H1 (cell line): ENCODE results near the gene OR52W1. TPM values are rescaled to one million over a fixed set of nuclear protein-coding genes. Genes with fewer than 3 reads are reported as not detected.

Experiments used
- ASH2L ChIP-seq: fragments of 200-600, 300-600 bp; sonication (generic); IDR thresholded peaks from one replicate; pipeline ENCODE4 v1.7.1; 2017; ENCODE audit warnings: low read length
- CHD1 ChIP-seq: IDR thresholded peaks from 2 replicates; pipeline ENCODE4 v1.6.1; 2012; ENCODE audit warnings: low read depth, low read length, improper control_type of control experiment
- CHD7 ChIP-seq: fragments of 300-600 bp; sonication (generic); IDR thresholded peaks from 2 replicates; pipeline ENCODE4 v1.7.1; 2012; ENCODE audit warnings: low read length, moderate library complexity, mild to moderate bottlenecking, inconsistent platforms; ENCODE audit not compliant: insufficient replicate concordance
- CREB1 ChIP-seq: IDR thresholded peaks from 2 replicates; pipeline ENCODE4 v1.6.1; 2012; ENCODE audit warnings: inconsistent platforms
- EZH2 ChIP-seq: fragments of 200-600 bp; sonication (generic); IDR thresholded peaks from 2 replicates; pipeline ENCODE4 v1.7.1; 2012; ENCODE audit warnings: low read depth, mild to moderate bottlenecking, moderate library complexity, low read length, inconsistent platforms; ENCODE audit not compliant: severe bottlenecking
- FOSL1 ChIP-seq: IDR thresholded peaks from 2 replicates; pipeline ENCODE4 v1.6.1; 2011; ENCODE audit warnings: mild to moderate bottlenecking, low read depth, low read length, moderate library complexity; ENCODE audit not compliant: insufficient read depth
- GABPA ChIP-seq: IDR thresholded peaks from 2 replicates; pipeline ENCODE4 v1.6.1; 2011; ENCODE audit warnings: mild to moderate bottlenecking, low read length, moderate library complexity, borderline replicate concordance; ENCODE audit not compliant: insufficient read depth
- HDAC6 ChIP-seq: IDR thresholded peaks from one replicate; pipeline ENCODE4 v1.7.1; 2012; ENCODE audit warnings: low read depth, mild to moderate bottlenecking, inconsistent platforms, low read length, moderate library complexity
- JUN ChIP-seq: IDR thresholded peaks from 2 replicates; pipeline ENCODE4 v1.6.1; 2011; ENCODE audit warnings: low read depth, mild to moderate bottlenecking, improper control_type of control experiment, low read length
- POLR2AphosphoS5 ChIP-seq: IDR thresholded peaks from 2 replicates; pipeline ENCODE4 v1.6.1; 2011; ENCODE audit warnings: low read depth, low read length
- POU5F1 ChIP-seq: IDR thresholded peaks from 2 replicates; pipeline ENCODE4 v1.6.1; 2011; ENCODE audit warnings: low read depth, mild to moderate bottlenecking, low read length, moderate library complexity
- RXRA ChIP-seq: IDR thresholded peaks from 2 replicates; pipeline ENCODE4 v1.6.1; 2011; ENCODE audit warnings: low read depth, mild to moderate bottlenecking, low read length, moderate library complexity; ENCODE audit not compliant: insufficient read depth
- SP2 ChIP-seq: IDR thresholded peaks from 2 replicates; pipeline ENCODE4 v1.6.1; 2012; ENCODE audit warnings: mild to moderate bottlenecking, low read length, inconsistent platforms
- TCF12 ChIP-seq: IDR thresholded peaks from 2 replicates; pipeline ENCODE4 v1.6.1; 2011; ENCODE audit warnings: low read depth, mild to moderate bottlenecking, low read length
- polyA plus RNA-seq, 7 experiments: library from polyadenylated mRNA; depleted of rRNA in 3 of 7; stranded (reverse) in 5 of 7; unstranded in 2 of 7; fragments of >200 nt in 5 of 7; fragments of 200-250 nt in 2 of 7; gene quantifications; 1 replicate in 5 of 7; 2 replicates in 1 of 7; 4 replicates in 1 of 7; pipeline versions ENCODE4 v1.2.1 to v1.2.3, GENCODE V29; 2011 to 2013; ENCODE audit warnings: missing spikeins in 2 of 7, mixed read lengths in 2 of 7
- total RNA-seq: library from RNA; stranded (reverse); fragmentation: NEBNext Ultra II Directional; extraction: Animal tissue kit (Norgen Biotek cat#: 25700); gene quantifications from 2 replicates; pipeline ENCODE4 v1.2.1, GENCODE V29; 2021

OR52W1 gene
- total and polyA plus RNA-seq, 2 of the 8 experiments (the other 6 are each of a cell fraction or from before 2014, with no cell fraction given), result not detected

GRCh38 chr11:6202041-6202440 lies 3.0 kb downstream of the OR52W1 start (continued):
- TF ChIP-seq CHD7, result no peak
- TF ChIP-seq ASH2L, result no peak
- no peak for TF ChIP-seq POU5F1
- TF ChIP-seq GABPA, result no peak
- TF ChIP-seq HDAC6, result no peak
- TF ChIP-seq SP2, result no peak
- TF ChIP-seq POLR2AphosphoS5, result no peak
- TF ChIP-seq TCF12, result no peak
- TF ChIP-seq FOSL1, result no peak
- TF ChIP-seq RXRA, result no peak
- no peak for TF ChIP-seq CREB1
- TF ChIP-seq JUN, result no peak
- TF ChIP-seq EZH2, result no peak
- TF ChIP-seq CHD1, result no peak
